Breast epithelium (tissue), 4 donors: ENCODE data around the gene LMO1. TPM values are rescaled to one million over a fixed set of nuclear protein-coding genes. Genes with fewer than 3 reads are reported as not detected.

Source experiments
- DNase-seq, 2 donors: peaks; one replicate each; pipeline ENCODE4 v3.0.0-alpha.2; 2019; ENCODE audit warnings: low spot score in 2 of 2
- H3K27ac ChIP-seq, 2 donors: fragments of 200-600 bp; sonication (generic) in 1 of 2; one replicate each; pipeline ENCODE4 v1.5.1; 2016 to 2019; ENCODE audit warnings: mild to moderate bottlenecking in 1 of 2
- H3K27me3 ChIP-seq, 2 donors: fragments of 200-600 bp; sonication (generic) in 1 of 2; one replicate each; pipeline versions ENCODE4 v1.5.1 to v1.6.0; 2017 to 2019; ENCODE audit warnings: control low read depth in 1 of 2, mild to moderate bottlenecking in 1 of 2
- H3K36me3 ChIP-seq: fragments of 200-600 bp; one replicate; pipeline ENCODE4 v1.5.1; 2019
- H3K4me1 ChIP-seq, 2 donors: fragments of 200-600 bp; sonication (generic); one replicate each; pipeline ENCODE4 v1.5.1; 2016 to 2019; ENCODE audit warnings: control low read depth in 1 of 2
- H3K4me3 ChIP-seq, 3 donors: fragments of 200-600 bp; sonication (generic); 1 replicate in 2 of 3; 2 replicates in 1 of 3; pipeline ENCODE4 v1.5.1; 2016 to 2019; ENCODE audit warnings: mild to moderate bottlenecking in 3 of 3, moderate library complexity in 2 of 3
- H3K9me3 ChIP-seq, 2 donors: fragments of 200-600 bp; sonication (generic) in 1 of 2; one replicate each; pipeline ENCODE4 v1.5.1; 2016 to 2019; ENCODE audit warnings: control low read depth in 1 of 2
- POLR2A ChIP-seq: fragments of 450-650 bp; IDR thresholded peaks from one replicate; pipeline ENCODE4 v1.6.1; 2016; ENCODE audit warnings: antibody characterized with exemption, mild to moderate bottlenecking, moderate library complexity
- POLR2AphosphoS5 ChIP-seq, 3 donors: sonication (generic); formaldehyde crosslinking; IDR thresholded peaks; one replicate each; pipeline ENCODE4 v1.6.1; 2017; ENCODE audit warnings: antibody characterized with exemption in 3 of 3
- intact Hi-C: fragments of 100-400 bp; cut with DNase I; formaldehyde crosslinking; loops from one replicate; pipeline ENCODE4 v1.15.1; 2023; ENCODE audit warnings: low total_unique reads
- total RNA-seq, 3 donors: library from RNA; depleted of rRNA; stranded (reverse); fragments of >200 nt; gene quantifications; one replicate each; pipeline ENCODE4 v1.1.0, GENCODE V29; 2016
- TF ChIP-seq, protein P1 (sequence below), 3 donors: fragments of 450-650 bp; IDR thresholded peaks; one replicate each; pipeline ENCODE4 v1.5.1; 2016 to 2017; ENCODE audit warnings: antibody characterized with exemption in 3 of 3, mild to moderate bottlenecking in 3 of 3, moderate library complexity in 3 of 3

Gene LMO1
- total RNA-seq, 3 donors from 2014 or later = not detected

DNA sequence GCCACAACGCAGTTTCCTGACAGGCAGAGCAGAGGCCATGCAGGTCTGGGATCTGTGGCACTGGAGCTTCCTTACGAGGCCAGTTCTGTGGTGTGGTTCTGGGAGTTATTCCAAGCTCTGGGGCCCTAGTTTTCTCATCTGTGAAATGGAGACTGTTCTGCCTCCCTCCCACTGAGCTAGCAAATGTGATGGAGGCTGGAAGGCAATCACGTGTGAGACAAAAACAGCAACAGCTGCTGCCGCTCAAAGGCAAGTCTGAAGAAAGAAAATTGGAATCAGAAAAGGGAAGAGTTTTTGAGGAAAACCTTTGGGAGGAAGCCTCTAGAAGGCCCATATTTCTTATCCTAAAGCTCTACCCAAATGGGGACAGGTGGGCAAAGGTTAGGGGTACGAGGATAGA lies 86.5 kb downstream of the LMO1 start:
- Histone ChIP-seq H3K9me3 (no peaks in the 10 kb centered on the region), H3K27ac (no peak overlapping the region), H3K36me3 (no peaks in the 10 kb centered on the region), H3K4me1 (no peaks in the 10 kb centered on the region), H3K4me3 (no peak overlapping the region), H3K27me3 (peaks cover 0 to 11% of the 10 kb centered on the region in 2 donors)
- no peak for DNase-seq
- TF ChIP-seq, protein P1, sequence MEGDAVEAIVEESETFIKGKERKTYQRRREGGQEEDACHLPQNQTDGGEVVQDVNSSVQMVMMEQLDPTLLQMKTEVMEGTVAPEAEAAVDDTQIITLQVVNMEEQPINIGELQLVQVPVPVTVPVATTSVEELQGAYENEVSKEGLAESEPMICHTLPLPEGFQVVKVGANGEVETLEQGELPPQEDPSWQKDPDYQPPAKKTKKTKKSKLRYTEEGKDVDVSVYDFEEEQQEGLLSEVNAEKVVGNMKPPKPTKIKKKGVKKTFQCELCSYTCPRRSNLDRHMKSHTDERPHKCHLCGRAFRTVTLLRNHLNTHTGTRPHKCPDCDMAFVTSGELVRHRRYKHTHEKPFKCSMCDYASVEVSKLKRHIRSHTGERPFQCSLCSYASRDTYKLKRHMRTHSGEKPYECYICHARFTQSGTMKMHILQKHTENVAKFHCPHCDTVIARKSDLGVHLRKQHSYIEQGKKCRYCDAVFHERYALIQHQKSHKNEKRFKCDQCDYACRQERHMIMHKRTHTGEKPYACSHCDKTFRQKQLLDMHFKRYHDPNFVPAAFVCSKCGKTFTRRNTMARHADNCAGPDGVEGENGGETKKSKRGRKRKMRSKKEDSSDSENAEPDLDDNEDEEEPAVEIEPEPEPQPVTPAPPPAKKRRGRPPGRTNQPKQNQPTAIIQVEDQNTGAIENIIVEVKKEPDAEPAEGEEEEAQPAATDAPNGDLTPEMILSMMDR (IDR thresholded peaks at IDR 0.05) = no peak
- TF ChIP-seq POLR2AphosphoS5 (IDR thresholded peaks at IDR 0.05) = no peak
- TF ChIP-seq POLR2A = no peak
- intact Hi-C loops = no loop called here

Other genes with a start within 250 kb of the LMO1 start
- gene TUB, start 182.7 kb downstream of the LMO1 start, total RNA-seq = 10 to 100 TPM in 2 of 3 donors, 1 to 10 TPM in 1; 6.3 to 17.7 (median 11.2) TPM
- 10 to 100 TPM in 2 of 3 donors, 1 to 10 TPM in 1; 4.5 to 48.0 (median 24.3) TPM for gene RIC3, start 94.9 kb downstream of the LMO1 start, total RNA-seq